Suprapubic skin (tissue), 4 donors: ENCODE results near the gene LOC128125822.

ENCODE experiments used
- DNase-seq, 2 donors: peaks; one replicate each; pipeline ENCODE4 v3.0.0-alpha.2; 2019; ENCODE audit warnings: low spot score in 2 of 2
- H3K27ac ChIP-seq: fragments of 200-600 bp; sonication (generic); one replicate; pipeline ENCODE4 v1.5.1; 2019
- H3K27me3 ChIP-seq: fragments of 200-600 bp; sonication (generic); one replicate; pipeline ENCODE4 v1.5.1; 2019
- H3K36me3 ChIP-seq: fragments of 200-600 bp; sonication (generic); one replicate; pipeline ENCODE4 v1.5.1; 2019
- H3K4me1 ChIP-seq: fragments of 200-600 bp; sonication (generic); one replicate; pipeline ENCODE4 v1.5.1; 2019
- H3K4me3 ChIP-seq: fragments of 200-600 bp; sonication (generic); one replicate; pipeline ENCODE4 v1.5.1; 2019; ENCODE audit warnings: mild to moderate bottlenecking
- H3K9me3 ChIP-seq: fragments of 200-600 bp; sonication (generic); one replicate; pipeline ENCODE4 v1.5.1; 2019
- CTCF ChIP-seq, 2 donors: fragments of 200-600 bp in 1 of 2; fragments of 450-650 bp in 1 of 2; sonication (generic) in 1 of 2; IDR thresholded peaks; one replicate each; pipeline ENCODE4 v1.5.1; 2016 to 2019; ENCODE audit warnings: antibody characterized with exemption in 2 of 2, mild to moderate bottlenecking in 1 of 2, moderate library complexity in 1 of 2
- EP300 ChIP-seq: sonication (generic); formaldehyde crosslinking; IDR thresholded peaks from one replicate; pipeline ENCODE4 v1.6.1; 2017; ENCODE audit warnings: antibody characterized with exemption
- POLR2A ChIP-seq, 2 donors: fragments of 450-650 bp; IDR thresholded peaks; one replicate each; pipeline ENCODE4 v1.6.1; 2017; ENCODE audit warnings: antibody characterized with exemption in 2 of 2, mild to moderate bottlenecking in 2 of 2, moderate library complexity in 2 of 2
- POLR2AphosphoS5 ChIP-seq, 3 donors: sonication (generic); formaldehyde crosslinking; IDR thresholded peaks; one replicate each; pipeline ENCODE4 v1.6.1; 2017; ENCODE audit warnings: antibody characterized with exemption in 3 of 3
- WGBS: methylation state at CpG from one replicate; pipeline ENCODE4 v1.1.5; 2018; 5-methylcytosine and 5-hydroxymethylcytosine counted together

LOC128125822 gene

GRCh38 chr6:63553900-63554299 lies 18.4 kb upstream of the LOC128125822 start:
- Histone ChIP-seq H3K27ac (no peak overlapping the region), H3K27me3 (no peaks in the 10 kb centered on the region), H3K4me1 (no peaks in the 10 kb centered on the region), H3K9me3 (no peaks in the 10 kb centered on the region), H3K4me3 (no peak overlapping the region), H3K36me3 (no peaks in the 10 kb centered on the region)
- 81% methylated on average over 1 of the region's 1 CpG for WGBS
- TF ChIP-seq EP300 (no peak), CTCF (IDR thresholded peaks at IDR 0.05) (no peak), POLR2AphosphoS5 (IDR thresholded peaks at IDR 0.05) (no peak), POLR2A (IDR thresholded peaks at IDR 0.05) (no peak)
- no peak for DNase-seq

GRCh38 chr6:63554782-63555181 lies 17.5 kb upstream of the LOC128125822 start:
- Histone ChIP-seq H3K27me3 (no peaks in the 10 kb centered on the region), H3K36me3 (no peaks in the 10 kb centered on the region), H3K4me1 (no peaks in the 10 kb centered on the region), H3K9me3 (no peaks in the 10 kb centered on the region), H3K4me3 (no peak overlapping the region), H3K27ac (no peak overlapping the region)
- WGBS: 84% methylated on average over 1 of the region's 1 CpG
- no peak for TF ChIP-seq POLR2AphosphoS5 (IDR thresholded peaks at IDR 0.05)
- no peak for TF ChIP-seq EP300
- TF ChIP-seq POLR2A (IDR thresholded peaks at IDR 0.05): no peak
- TF ChIP-seq CTCF (IDR thresholded peaks at IDR 0.05): no peak
- DNase-seq: no peak

GRCh38 chr6:63556369-63556768 lies 15.9 kb upstream of the LOC128125822 start:
- Histone ChIP-seq H3K36me3 (no peaks in the 10 kb centered on the region), H3K4me3 (no peak overlapping the region), H3K9me3 (no peaks in the 10 kb centered on the region), H3K4me1 (no peaks in the 10 kb centered on the region), H3K27ac (no peak overlapping the region), H3K27me3 (no peaks in the 10 kb centered on the region)
- 47% methylated on average over 4 of the region's 4 CpGs for WGBS
- no peak for TF ChIP-seq POLR2A (IDR thresholded peaks at IDR 0.05)
- DNase-seq: no peak

- Histone ChIP-seq H3K9me3 (no peaks in the 10 kb centered on the region), H3K4me3 (no peak overlapping the region), H3K27ac (no peak overlapping the region), H3K27me3 (no peaks in the 10 kb centered on the region), H3K36me3 (no peaks in the 10 kb centered on the region), H3K4me1 (no peaks in the 10 kb centered on the region)
- DNase-seq: no peak
- TF ChIP-seq CTCF (IDR thresholded peaks at IDR 0.05) (no peak), POLR2A (IDR thresholded peaks at IDR 0.05) (no peak), POLR2AphosphoS5 (IDR thresholded peaks at IDR 0.05) (no peak), EP300 (no peak)
Observed at GRCh38 chr6:63558278-63558677, 14.0 kb upstream of the LOC128125822 start.

GRCh38 chr6:63560801-63561287 lies 11.4 kb upstream of the LOC128125822 start:
- Histone ChIP-seq H3K9me3 (no peaks in the 10 kb centered on the region), H3K27me3 (no peaks in the 10 kb centered on the region), H3K4me1 (no peaks in the 10 kb centered on the region), H3K27ac (no peak overlapping the region), H3K36me3 (no peaks in the 10 kb centered on the region), H3K4me3 (no peak overlapping the region)
- WGBS: 73% methylated on average over 1 of the region's 1 CpG
- DNase-seq: no peak
- TF ChIP-seq CTCF (IDR thresholded peaks at IDR 0.05) (no peak), POLR2A (IDR thresholded peaks at IDR 0.05) (no peak), EP300 (no peak), POLR2AphosphoS5 (IDR thresholded peaks at IDR 0.05) (no peak)

- Histone ChIP-seq H3K4me1 (no peaks in the 10 kb centered on the region), H3K27ac (no peak overlapping the region), H3K9me3 (no peaks in the 10 kb centered on the region), H3K27me3 (no peaks in the 10 kb centered on the region), H3K4me3 (no peak overlapping the region), H3K36me3 (no peaks in the 10 kb centered on the region)
- TF ChIP-seq EP300: no peak
- no peak for DNase-seq
- 61% methylated on average over 2 of the region's 2 CpGs for WGBS
Observed at GRCh38 chr6:63561288-63561687, 11.0 kb upstream of the LOC128125822 start.
